HEK293 (cell line): ENCODE measurements around the gene TFG.

Experiments used
- CTCF ChIA-PET: fragments of 350-600 bp; formaldehyde crosslinking; extraction: SDS; loops from one replicate; lab custom pipeline; 2021; ENCODE audit warnings: antibody characterized with exemption; lab: Yijun Ruan, JAX
- POLR2A ChIA-PET: fragments of 300-600 bp; formaldehyde crosslinking; extraction: SDS; loops from one replicate; lab custom pipeline; 2020; ENCODE audit warnings: antibody characterized with exemption, inconsistent platforms; lab: Yijun Ruan, JAX
- H3K27ac ChIP-seq: fragments of 200-500 bp; sonication (Bioruptor generic); 2 replicates; pipeline ENCODE4 v1.5.1; 2014; ENCODE audit warnings: low read depth, low read length, control low read depth, inconsistent platforms; ENCODE audit errors: extremely low read depth
- H3K36me3 ChIP-seq, 2 experiments: fragments of 200-500 bp in 1 of 2; sonication (Bioruptor generic) in 1 of 2; 1 replicate in 1 of 2; 2 replicates in 1 of 2; pipeline ENCODE4 v1.5.1; 2014 to 2017; ENCODE audit warnings: inconsistent platforms in 2 of 2, low read length in 2 of 2; ENCODE audit not compliant: control insufficient read depth in 2 of 2, insufficient read depth in 1 of 2
- H3K4me1 ChIP-seq: fragments of 200-500 bp; sonication (Bioruptor generic); 2 replicates; pipeline ENCODE4 v1.5.1; 2014; ENCODE audit warnings: mild to moderate bottlenecking, low read length, inconsistent platforms; ENCODE audit not compliant: control insufficient read depth, insufficient read depth
- H3K4me3 ChIP-seq: 2 replicates; pipeline ENCODE4 v1.5.1; 2011; ENCODE audit warnings: low read depth, mild to moderate bottlenecking, control low read depth, low read length, moderate library complexity
- H3K9me3 ChIP-seq: fragments of 200-500 bp; sonication (Bioruptor generic); 2 replicates; pipeline ENCODE4 v1.5.1; 2014; ENCODE audit warnings: low read depth, low read length, inconsistent platforms; ENCODE audit not compliant: control insufficient read depth, insufficient read depth
- GFI1B ChIP-seq: fragments of 450-650 bp; formaldehyde crosslinking; IDR thresholded peaks from 2 replicates; pipeline ENCODE4 v1.5.1; 2016; ENCODE audit warnings: missing biosample characterization, missing genetic modification characterization
- GLI2 ChIP-seq: fragments of 450-650 bp; formaldehyde crosslinking; IDR thresholded peaks from 2 replicates; pipeline ENCODE4; 2017; ENCODE audit warnings: missing biosample characterization, missing genetic modification characterization, low read depth, borderline replicate concordance
- GLIS1 ChIP-seq: fragments of 450-650 bp; formaldehyde crosslinking; IDR thresholded peaks from 2 replicates; pipeline ENCODE4 v1.5.1; 2016; ENCODE audit warnings: missing biosample characterization, missing genetic modification characterization
- IKZF3 ChIP-seq: fragments of 450-650 bp; IDR thresholded peaks from 2 replicates; pipeline ENCODE4 v1.5.0; 2018; ENCODE audit warnings: missing biosample characterization, mild to moderate bottlenecking, missing genetic modification characterization, moderate library complexity
- INSM2 ChIP-seq: fragments of 450-650 bp; formaldehyde crosslinking; IDR thresholded peaks from 2 replicates; pipeline ENCODE4 v1.5.1; 2016; ENCODE audit warnings: missing biosample characterization, missing genetic modification characterization
- KLF10 ChIP-seq: fragments of 450-650 bp; IDR thresholded peaks from 2 replicates; pipeline ENCODE4 v1.5.1; 2018; ENCODE audit warnings: missing biosample characterization, mild to moderate bottlenecking, missing genetic modification characterization
- PRDM6 ChIP-seq: fragments of 450-650 bp; formaldehyde crosslinking; IDR thresholded peaks from 2 replicates; pipeline ENCODE4 v1.5.1; 2017; ENCODE audit warnings: missing biosample characterization, missing genetic modification characterization
- REPIN1 ChIP-seq: fragments of 450-650 bp; formaldehyde crosslinking; IDR thresholded peaks from 2 replicates; pipeline ENCODE4 v1.5.1; 2017; ENCODE audit warnings: missing biosample characterization, missing genetic modification characterization, low read depth
- TCF7L2 ChIP-seq: IDR thresholded peaks from 2 replicates; pipeline ENCODE4 v1.6.1; 2011; ENCODE audit warnings: low read depth, mild to moderate bottlenecking, inconsistent platforms, low read length, moderate library complexity, borderline replicate concordance
- ZNF133 ChIP-seq: fragments of 450-650 bp; formaldehyde crosslinking; IDR thresholded peaks from 2 replicates; pipeline ENCODE4 v1.5.1; 2016; ENCODE audit warnings: missing biosample characterization, missing genetic modification characterization
- ZNF174 ChIP-seq: fragments of 450-650 bp; formaldehyde crosslinking; IDR thresholded peaks from 2 replicates; pipeline ENCODE4 v1.5.0; 2017; ENCODE audit warnings: missing biosample characterization, mild to moderate bottlenecking, missing genetic modification characterization
- ZNF18 ChIP-seq: fragments of 450-650 bp; formaldehyde crosslinking; IDR thresholded peaks from 2 replicates; pipeline ENCODE4 v1.5.1; 2016; ENCODE audit warnings: missing biosample characterization, missing genetic modification characterization
- ZNF274 ChIP-seq, 2 experiments: fragments of 200-500 bp in 1 of 2; fragments of 450-650 bp in 1 of 2; sonication (Bioruptor generic) in 1 of 2; formaldehyde crosslinking in 1 of 2; IDR thresholded peaks; 2 replicates each; pipeline versions ENCODE4 v1.5.1 to v1.6.1; 2014 to 2016; ENCODE audit warnings: borderline replicate concordance in 1 of 2, inconsistent platforms in 1 of 2, low read length in 1 of 2, missing biosample characterization in 1 of 2, missing genetic modification characterization in 1 of 2
- ZNF362 ChIP-seq: fragments of 450-650 bp; formaldehyde crosslinking; IDR thresholded peaks from 2 replicates; pipeline ENCODE4 v1.5.1; 2016; ENCODE audit warnings: missing biosample characterization, missing genetic modification characterization
- ZNF518A ChIP-seq: fragments of 450-650 bp; formaldehyde crosslinking; conservative IDR thresholded peaks from 2 replicates; pipeline ENCODE4 v1.5.1; 2016; ENCODE audit warnings: low read depth, missing biosample characterization, missing genetic modification characterization
- ZNF658 ChIP-seq: fragments of 450-650 bp; formaldehyde crosslinking; IDR thresholded peaks from 2 replicates; pipeline ENCODE4; 2016; ENCODE audit warnings: missing biosample characterization, missing genetic modification characterization
- ZNF664 ChIP-seq: fragments of 450-650 bp; formaldehyde crosslinking; IDR thresholded peaks from 2 replicates; pipeline ENCODE4 v1.5.1; 2016; ENCODE audit warnings: missing biosample characterization, missing genetic modification characterization
- ZNF776 ChIP-seq: fragments of 450-650 bp; formaldehyde crosslinking; IDR thresholded peaks from 2 replicates; pipeline ENCODE4 v1.5.0; 2017; ENCODE audit warnings: missing biosample characterization, missing genetic modification characterization, borderline replicate concordance
- ZNF785 ChIP-seq: fragments of 450-650 bp; formaldehyde crosslinking; IDR thresholded peaks from 2 replicates; pipeline ENCODE4 v1.5.1; 2016; ENCODE audit warnings: missing biosample characterization, missing genetic modification characterization
- ZNF791 ChIP-seq: fragments of 450-650 bp; formaldehyde crosslinking; IDR thresholded peaks from 2 replicates; pipeline ENCODE4 v1.5.1; 2016; ENCODE audit warnings: missing biosample characterization, missing genetic modification characterization
- ZSCAN18 ChIP-seq: fragments of 450-650 bp; formaldehyde crosslinking; IDR thresholded peaks from 2 replicates; pipeline ENCODE4 v1.5.1; 2016; ENCODE audit warnings: missing biosample characterization, missing genetic modification characterization

Gene TFG

GRCh38 chr3:100759950-100760349 is 50.7 kb downstream of the TFG start:
- POLR2A ChIA-PET, result no interaction called here
- no peaks in the 10 kb centered on the region for H3K4me1 ChIP-seq
- H3K36me3 ChIP-seq, result peaks cover 0 to 4% of the 10 kb centered on the region in 2 experiments; a peak in 1 of 3 replicates
- H3K27ac ChIP-seq, result no peak overlapping the region
- H3K4me3 ChIP-seq, result no peak overlapping the region
- CTCF ChIA-PET, result interaction anchor here (0.7 to 0.8 kb wide), 2 partner anchors 13 to 376 kb away, joined by 3 to 4 read pairs; no protein-coding TSS in a partner anchor
- H3K9me3 ChIP-seq, result no peaks in the 10 kb centered on the region
- TF ChIP-seq ZNF518A (tag by site-specific recombination) (no peak), ZNF664 (tag by site-specific recombination) (no peak), TCF7L2 (no peak), GLI2 (tag by site-specific recombination) (no peak), ZNF18 (no peak), ZNF274 (IDR thresholded peaks at IDR 0.05; ENCODE audit: low read length) (no peak), ZNF274 (tag by site-specific recombination; IDR thresholded peaks at IDR 0.05; ENCODE audit: borderline replicate concordance) (no peak), PRDM6 (tag by site-specific recombination) (no peak), ZSCAN18 (tag by site-specific recombination) (no peak), GFI1B (tag by site-specific recombination) (no peak), ZNF791 (tag by site-specific recombination) (no peak), INSM2 (tag by site-specific recombination) (no peak), GLIS1 (no peak)

- POLR2A ChIA-PET, result no interaction called here
- H3K4me3 ChIP-seq, result no peak overlapping the region
- TF ChIP-seq ZNF776 (tag by site-specific recombination) (no peak), ZNF658 (tag by site-specific recombination) (no peak), ZNF174 (no peak), REPIN1 (tag by site-specific recombination) (no peak), ZNF362 (no peak), KLF10 (tag by site-specific recombination) (no peak), ZNF785 (tag by site-specific recombination) (no peak), IKZF3 (no peak), ZNF133 (no peak)
- no peak overlapping the region for H3K27ac ChIP-seq
- H3K9me3 ChIP-seq, result no peaks in the 10 kb centered on the region
- no peaks in the 10 kb centered on the region for H3K36me3 ChIP-seq
- H3K4me1 ChIP-seq, result no peaks in the 10 kb centered on the region
- CTCF ChIA-PET, result interaction anchor here (0.7 to 1.6 kb wide), 2 partner anchors 299 to 376 kb away, joined by 3 read pairs; no protein-coding TSS in a partner anchor
Measured at GRCh38 chr3:100760377-100760776, 51.1 kb downstream of the TFG start.
